IPS-18c (cell line): ENCODE measurements around the gene TRUB1.

ENCODE experiments used
- H3K4me3 ChIP-seq: 2 replicates; pipeline ENCODE4 v1.7.0; 2013; ENCODE audit warnings: low read depth, mild to moderate bottlenecking, low read length, moderate library complexity; ENCODE audit not compliant: insufficient read depth
- H3K9me3 ChIP-seq: one replicate; pipeline ENCODE4 v1.6.1; 2013; ENCODE audit warnings: mild to moderate bottlenecking, low read length, moderate library complexity; ENCODE audit not compliant: control insufficient read depth, insufficient read depth

TRUB1 gene

DNA sequence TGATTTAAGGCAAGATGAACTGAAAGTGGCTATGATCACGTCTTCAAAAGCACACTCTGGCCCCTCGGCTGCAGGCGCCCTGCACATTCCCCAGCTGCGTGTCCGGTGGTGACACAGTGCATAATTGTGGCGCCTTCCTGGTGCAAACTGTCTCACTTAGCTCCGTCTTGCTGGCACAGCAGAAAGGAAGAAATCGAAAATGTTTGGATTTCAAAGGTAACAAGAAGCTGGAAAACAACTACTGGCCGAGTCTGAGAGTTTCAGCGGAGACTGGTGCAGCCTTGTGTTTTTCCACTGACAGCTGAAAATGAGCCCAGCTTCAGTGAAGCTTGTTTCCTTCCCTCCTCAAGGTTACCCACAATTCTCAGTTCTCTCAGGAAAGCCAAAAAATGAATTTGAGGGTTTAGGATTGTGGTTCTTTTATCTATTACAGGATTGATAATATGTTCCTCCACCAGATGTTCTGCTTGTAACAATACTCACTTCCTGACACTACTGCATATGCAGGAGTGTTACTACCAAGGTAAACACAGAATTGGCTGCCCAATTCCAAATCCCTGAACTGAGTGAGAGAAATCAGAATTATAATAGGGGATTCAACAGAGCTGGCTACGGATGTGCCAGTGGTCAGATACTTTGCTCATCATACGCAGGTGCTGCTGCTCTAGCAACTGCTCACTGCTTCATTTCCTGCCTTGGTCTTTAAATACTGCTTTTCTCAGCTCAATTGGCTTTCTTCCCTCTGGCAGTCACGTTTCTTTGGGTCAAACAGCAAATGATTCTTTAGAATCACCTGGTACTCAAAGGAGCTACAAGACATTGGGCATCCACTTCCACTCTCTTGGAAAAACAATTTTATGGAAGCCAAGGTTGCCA lies 63.7 kb downstream of the TRUB1 start:
- Histone ChIP-seq H3K9me3 (no peaks in the 10 kb centered on the region), H3K4me3 (no peak overlapping the region)

DNA sequence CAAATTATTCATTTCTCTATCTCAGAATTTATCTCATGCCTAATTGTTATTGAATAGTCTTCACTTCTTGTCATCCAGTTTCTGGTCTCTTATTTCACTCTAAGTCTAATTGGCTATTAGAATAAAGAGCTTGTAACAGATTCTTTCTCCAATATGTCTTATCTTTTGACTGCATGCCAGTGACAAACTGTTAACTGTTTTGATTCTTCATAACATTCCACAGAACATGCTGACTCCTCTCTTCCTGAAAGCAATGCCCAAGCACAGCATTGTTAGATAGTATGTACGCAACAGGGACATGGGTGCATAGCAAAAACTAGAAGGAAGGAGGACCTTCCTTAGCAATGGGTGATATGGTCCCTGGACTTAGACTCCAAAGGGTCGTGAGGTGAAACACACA lies 65.4 kb downstream of the TRUB1 start:
- Histone ChIP-seq H3K4me3 (no peak overlapping the region), H3K9me3 (no peaks in the 10 kb centered on the region)

DNA sequence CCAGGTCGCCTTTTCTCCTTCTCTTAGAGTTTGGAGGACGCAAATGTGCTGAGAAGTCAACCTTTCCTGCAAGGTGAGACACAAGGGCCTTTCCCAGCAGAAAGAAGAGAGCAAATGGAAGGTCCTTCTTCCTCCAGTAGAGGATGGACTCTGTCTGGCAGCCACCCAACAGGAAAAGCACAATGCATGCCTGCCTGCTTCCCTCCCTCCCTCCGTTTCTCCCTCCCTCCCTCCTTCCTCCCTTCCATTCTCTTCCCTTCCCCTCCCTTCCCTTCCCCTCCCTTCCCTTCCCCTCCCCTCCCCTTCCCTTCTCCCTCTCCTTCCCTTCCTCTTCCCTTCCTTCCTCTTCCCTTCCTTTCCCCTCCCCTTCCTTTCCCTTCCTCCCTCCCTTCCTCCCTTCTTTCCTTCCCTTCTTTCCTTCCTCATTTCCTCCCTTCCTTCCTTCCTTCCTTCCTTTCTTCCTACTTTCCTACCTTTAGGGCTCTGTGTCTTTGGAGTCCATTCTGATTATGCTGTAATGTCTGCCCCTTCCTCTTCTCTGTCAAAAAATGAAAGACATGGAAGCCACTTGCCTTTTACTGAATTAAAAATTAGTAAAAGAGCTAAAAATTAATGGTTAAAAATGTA lies 66.4 kb downstream of the TRUB1 start:
- H3K9me3 ChIP-seq: no peaks in the 10 kb centered on the region
- no peak overlapping the region for H3K4me3 ChIP-seq

DNA sequence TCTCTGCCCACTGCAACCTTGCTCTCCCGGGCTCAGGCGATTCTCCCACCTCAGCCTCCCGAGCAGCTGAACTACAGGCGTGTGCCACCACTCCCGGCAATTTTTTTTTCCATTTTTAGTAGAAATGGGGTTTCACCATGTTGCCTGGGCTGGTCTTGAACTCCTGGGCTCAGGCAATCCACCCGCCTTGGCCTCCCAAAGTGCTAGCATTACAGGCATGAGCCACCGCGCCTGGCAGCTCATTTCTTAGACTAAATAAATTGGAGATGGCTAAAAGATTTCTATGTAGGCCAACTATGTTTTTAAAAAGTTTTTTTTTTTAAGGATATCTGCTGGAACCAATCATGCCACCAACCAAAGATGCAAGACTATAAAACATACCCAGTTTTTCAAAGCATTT lies 67.8 kb downstream of the TRUB1 start:
- Histone ChIP-seq H3K4me3 (no peak overlapping the region), H3K9me3 (no peaks in the 10 kb centered on the region)

GRCh38 chr10:115018185-115018931 lies 80.4 kb downstream of the TRUB1 start:
- H3K4me3 ChIP-seq: no peak overlapping the region
- no peaks in the 10 kb centered on the region for H3K9me3 ChIP-seq

DNA sequence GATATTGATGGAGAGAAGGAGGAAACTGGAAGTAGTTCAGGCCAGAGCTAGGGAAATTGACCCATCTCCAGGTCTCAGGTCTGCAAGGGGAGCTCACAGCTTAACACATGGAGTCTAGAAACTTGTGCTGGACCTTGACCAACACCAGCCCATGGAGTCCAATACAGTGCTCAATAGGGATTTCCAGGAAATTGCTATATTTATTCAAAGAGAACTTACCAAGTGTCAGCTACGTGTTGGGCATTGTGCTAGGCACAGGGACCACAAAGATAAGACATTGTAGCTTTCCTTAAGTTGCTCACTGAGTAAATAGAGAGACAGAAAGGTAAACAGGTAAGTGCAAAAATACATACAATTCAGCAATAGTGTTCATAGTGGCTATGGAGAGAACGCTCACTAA lies 82.5 kb downstream of the TRUB1 start:
- H3K4me3 ChIP-seq: no peak overlapping the region

GRCh38 chr10:115022733-115023132 lies 84.7 kb downstream of the TRUB1 start:
- H3K4me3 ChIP-seq: no peak overlapping the region
- H3K9me3 ChIP-seq: no peaks in the 10 kb centered on the region

More for the DNA sequence above, 82.5 kb downstream of the TRUB1 start:
- no peaks in the 10 kb centered on the region for H3K9me3 ChIP-seq

- no peaks in the 10 kb centered on the region for H3K9me3 ChIP-seq
- no peak overlapping the region for H3K4me3 ChIP-seq
Measured at GRCh38 chr10:115023715-115024114, 85.7 kb downstream of the TRUB1 start.

DNA sequence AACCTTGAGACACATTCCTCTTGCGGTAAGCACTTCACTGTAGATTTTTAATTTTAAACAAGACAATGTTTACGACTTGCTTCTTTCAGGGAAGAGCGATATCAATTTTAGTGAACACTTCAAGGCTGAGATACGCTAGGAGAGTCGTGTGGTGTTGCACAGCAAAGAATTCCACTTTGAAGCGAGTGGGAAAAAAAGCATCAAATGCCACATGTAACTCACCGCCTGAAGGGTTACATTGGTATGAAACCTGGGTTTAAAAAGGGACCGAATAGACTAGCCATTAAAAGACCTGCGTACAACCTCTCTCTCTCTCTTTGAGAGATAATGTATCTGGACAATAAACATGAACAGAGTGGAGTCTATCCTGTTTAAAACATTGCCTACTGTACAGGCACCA lies 86.4 kb downstream of the TRUB1 start:
- Histone ChIP-seq H3K9me3 (no peaks in the 10 kb centered on the region), H3K4me3 (no peak overlapping the region)

DNA sequence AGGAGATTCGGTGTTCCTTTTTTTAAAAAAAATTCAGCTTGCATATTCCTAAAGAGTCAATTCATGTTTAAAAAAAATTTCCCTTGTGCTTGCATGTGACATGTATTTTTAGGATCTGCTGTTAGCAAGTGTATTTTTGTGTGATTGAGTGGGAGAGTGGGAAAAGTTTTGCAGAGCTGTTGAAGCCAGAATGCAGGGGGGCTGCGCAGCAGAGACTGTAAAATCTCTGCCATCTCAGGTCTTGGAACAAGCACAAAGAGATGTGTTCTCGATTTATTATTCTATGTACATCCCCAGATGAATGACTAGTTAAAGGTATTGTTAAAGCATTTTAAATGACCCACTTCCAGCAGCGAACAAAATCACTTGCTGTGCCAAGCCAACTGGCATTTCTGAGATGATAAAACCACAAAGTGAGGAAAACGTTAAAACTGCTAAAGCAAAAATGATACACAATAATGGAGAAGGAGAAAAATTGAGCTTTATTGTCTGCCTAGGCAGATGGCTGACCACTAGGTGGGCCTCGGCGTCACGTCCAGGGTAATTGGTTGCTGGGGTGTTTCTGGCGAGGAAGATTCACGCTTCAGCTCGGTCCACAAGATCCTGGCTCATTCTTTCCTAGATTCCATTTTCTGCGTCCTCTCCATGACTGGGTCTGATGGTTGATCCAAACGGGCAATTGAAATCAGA lies 88.2 kb downstream of the TRUB1 start:
- Histone ChIP-seq H3K9me3 (no peaks in the 10 kb centered on the region), H3K4me3 (no peak overlapping the region)

DNA sequence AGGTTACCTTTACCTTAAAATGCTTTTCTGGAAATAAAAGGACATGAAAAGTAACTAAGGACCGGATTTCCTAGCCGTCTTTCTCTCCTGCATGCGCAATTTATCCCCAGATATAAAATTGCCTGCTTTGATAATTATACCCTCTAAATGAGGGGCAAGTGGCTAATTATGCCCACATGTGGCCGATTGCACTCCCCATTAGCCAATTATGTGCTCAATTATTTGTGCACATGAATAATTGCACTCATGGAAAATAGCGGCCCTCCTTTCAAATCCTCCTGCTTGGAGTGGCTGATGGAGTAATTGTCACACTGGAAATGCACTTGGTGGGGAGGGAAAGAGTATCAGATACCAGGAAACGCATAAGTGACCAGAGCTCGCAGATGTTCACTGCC lies 88.7 kb downstream of the TRUB1 start:
- H3K9me3 ChIP-seq: no peaks in the 10 kb centered on the region
- no peak overlapping the region for H3K4me3 ChIP-seq
